CD14-positive monocyte (primary cell): Measurements from ENCODE around the gene ZBTB47. TPM values are rescaled to one million over a fixed set of nuclear protein-coding genes. Genes with fewer than 3 reads are reported as not detected.

Source experiments
- DNase-seq, 3 donors: peaks; one replicate each; pipeline ENCODE4 v3.0.0-alpha.2; 2011 to 2022
- H2AFZ ChIP-seq: 2 replicates; pipeline ENCODE4 v1.6.0; 2012; ENCODE audit warnings: mild to moderate bottlenecking, low read depth, low read length, inconsistent platforms; ENCODE audit not compliant: insufficient read depth, poor library complexity, severe bottlenecking
- H3K27ac ChIP-seq, 2 donors: 1 replicate in 1 of 2; 2 replicates in 1 of 2; pipeline ENCODE4 v1.5.1; 2012 to 2013; ENCODE audit warnings: low read length in 2 of 2, control low read depth in 1 of 2, inconsistent platforms in 1 of 2, low read depth in 1 of 2, mild to moderate bottlenecking in 1 of 2
- H3K27me3 ChIP-seq, 2 donors: one replicate each; pipeline versions ENCODE4 v1.6.0 to v1.6.1; 2011 to 2013; ENCODE audit warnings: low read length in 2 of 2; ENCODE audit not compliant: control insufficient read depth in 2 of 2, insufficient read depth in 2 of 2
- H3K36me3 ChIP-seq, 2 donors: replicated peaks in 1 of 2; 1 replicate in 1 of 2; 2 replicates in 1 of 2; pipeline versions ENCODE4 v1.5.1 to v1.6.1; 2012 to 2013; ENCODE audit warnings: low read length in 2 of 2, control low read depth in 1 of 2, inconsistent platforms in 1 of 2, mild to moderate bottlenecking in 1 of 2; ENCODE audit not compliant: insufficient read depth in 2 of 2, control insufficient read depth in 1 of 2
- H3K4me1 ChIP-seq, 2 donors: 1 replicate in 1 of 2; 2 replicates in 1 of 2; pipeline versions ENCODE4 v1.5.1 to v1.6.1; 2012 to 2013; ENCODE audit warnings: low read length in 2 of 2, control low read depth in 1 of 2, inconsistent platforms in 1 of 2, mild to moderate bottlenecking in 1 of 2, moderate library complexity in 1 of 2; ENCODE audit not compliant: insufficient read depth in 2 of 2, control insufficient read depth in 1 of 2
- H3K4me2 ChIP-seq: replicated peaks from 2 replicates; pipeline ENCODE3; 2012; ENCODE audit warnings: low read length, moderate library complexity, mild to moderate bottlenecking; ENCODE audit not compliant: poor library complexity, severe bottlenecking; ENCODE audit errors: extremely low read depth
- H3K4me3 ChIP-seq, 3 experiments: fragments of 200-600 bp in 1 of 3; sonication (generic) in 1 of 3; replicated peaks in 1 of 3; 1 replicate in 2 of 3; 2 replicates in 1 of 3; pipeline ENCODE4 v1.5.1; 2011 to 2013; ENCODE audit warnings: low read length in 3 of 3, mild to moderate bottlenecking in 3 of 3, control low read depth in 2 of 3, low read depth in 2 of 3, inconsistent platforms in 1 of 3, moderate library complexity in 1 of 3
- H3K79me2 ChIP-seq: 2 replicates; pipeline ENCODE4 v1.6.0; 2012; ENCODE audit warnings: mild to moderate bottlenecking, control low read depth, inconsistent platforms, low read length, moderate library complexity; ENCODE audit not compliant: insufficient read depth
- H3K9ac ChIP-seq: 2 replicates; pipeline ENCODE4 v1.6.0; 2017; ENCODE audit warnings: low read length, mild to moderate bottlenecking; ENCODE audit not compliant: insufficient read depth, poor library complexity, severe bottlenecking
- H3K9me3 ChIP-seq, 2 donors: replicated peaks in 1 of 2; 1 replicate in 1 of 2; 2 replicates in 1 of 2; pipeline versions ENCODE4 v1.5.1 to v1.6.1; 2012 to 2013; ENCODE audit warnings: low read length in 2 of 2, control low read depth in 1 of 2; ENCODE audit not compliant: control insufficient read depth in 1 of 2, insufficient read depth in 1 of 2
- H4K20me1 ChIP-seq: 2 replicates; pipeline ENCODE4 v1.6.0; 2012; ENCODE audit warnings: mild to moderate bottlenecking, low read length, control low read depth, moderate library complexity; ENCODE audit not compliant: insufficient read depth
- H3K27ac Mint-ChIP-seq, 7 donors: one replicate each; pipeline ENCODE4 v1.8.0; 2020; ENCODE audit warnings: mild to moderate bottlenecking in 7 of 7, mixed read lengths in 7 of 7, moderate library complexity in 6 of 7, inconsistent platforms in 2 of 7
- H3K27me3 Mint-ChIP-seq, 3 donors: one replicate each; pipeline ENCODE4 v1.8.0; 2021 to 2022; ENCODE audit warnings: low read depth in 3 of 3, mild to moderate bottlenecking in 3 of 3, mixed read lengths in 3 of 3, moderate library complexity in 3 of 3, inconsistent platforms in 1 of 3
- H3K36me3 Mint-ChIP-seq, 2 donors: one replicate each; pipeline ENCODE4 v1.8.0; 2020; ENCODE audit warnings: mixed read lengths in 2 of 2, inconsistent platforms in 1 of 2, mild to moderate bottlenecking in 1 of 2
- H3K4me1 Mint-ChIP-seq: one replicate; pipeline ENCODE4 v1.8.0; 2020; ENCODE audit warnings: mild to moderate bottlenecking, mixed read lengths
- H3K4me3 Mint-ChIP-seq, 2 donors: one replicate each; pipeline ENCODE4 v1.8.0; 2020; ENCODE audit warnings: mild to moderate bottlenecking in 2 of 2, mixed read lengths in 2 of 2, moderate library complexity in 1 of 2
- H3K9me3 Mint-ChIP-seq, 7 donors: one replicate each; pipeline ENCODE4 v1.8.0; 2020 to 2022; ENCODE audit warnings: mixed read lengths in 7 of 7, mild to moderate bottlenecking in 6 of 7, moderate library complexity in 6 of 7, inconsistent platforms in 2 of 7
- CTCF ChIP-seq: fragments of 200-600 bp; IDR thresholded peaks from one replicate; pipeline ENCODE4 v1.8.0; 2022; ENCODE audit warnings: antibody characterized with exemption, mild to moderate bottlenecking
- whole genome bisulfite sequencing: methylation state at CpG from one replicate; pipeline ENCODE4 v1.1.5; 2013; ENCODE audit warnings: missing lambda C conversion rate; ENCODE audit not compliant: insufficient coverage; 5-methylcytosine and 5-hydroxymethylcytosine counted together
- intact Hi-C, 2 donors: fragments of 100-400 bp; cut with micrococcal nuclease; formaldehyde crosslinking; loops; one replicate each; pipeline versions ENCODE4 v1.15.0 to v1.15.1; 2023
- polyA plus RNA-seq, 3 donors: library from polyadenylated mRNA; depleted of rRNA in 1 of 3; unstranded in 2 of 3; stranded (reverse) in 1 of 3; fragments of 300-500 nt in 2 of 3; fragments of >200 nt in 1 of 3; fragmentation: Illumina TruSeq in 2 of 3; gene quantifications; 1 replicate in 2 of 3; 2 replicates in 1 of 3; pipeline ENCODE4 v1.2.3, GENCODE V29; 2012 to 2021

ZBTB47 gene
- polyA plus RNA-seq, 3 donors, result 0.35 to 9.8 (median 0.41) TPM

- 100% methylated on average over 2 of the region's 2 CpGs for WGBS
- Histone ChIP-seq H3K4me2 (no peak overlapping the region), H3K9me3 (no peaks in the 10 kb centered on the region), H3K27me3 (no peaks in the 10 kb centered on the region), H3K9ac (no peak overlapping the region), H3K27ac (peak overlapping the region in 1 of 2 donors; percentile 12), H4K20me1 (peaks cover 43% of the 10 kb centered on the region), H3K79me2 (peaks cover 13% of the 10 kb centered on the region), H2AFZ (no peak overlapping the region), H3K36me3 (peaks cover 64 to 98% of the 10 kb centered on the region in 2 donors), H3K4me1 (no peaks in the 10 kb centered on the region), H3K4me3 (no peak overlapping the region)
- Mint-ChIP-seq H3K4me3 (no peak overlapping the region), H3K4me1 (peaks cover 2% of the 10 kb centered on the region), H3K27me3 (peaks cover 0 to 2% (median 0%) of the 10 kb centered on the region in 3 donors), H3K36me3 (peaks cover 63 to 81% of the 10 kb centered on the region in 2 donors), H3K9me3 (no peaks in the 10 kb centered on the region), H3K27ac (peak overlapping the region in 4 of 7 donors; percentile 10 to 79 (median 70))
- intact Hi-C loops, result no loop called here
- no peak for DNase-seq
- TF ChIP-seq CTCF, result no peak
Measured at GRCh38 chr3:42631620-42632019, 21.9 kb upstream of the ZBTB47 start.

GRCh38 chr3:42632146-42632545, 21.4 kb upstream of the ZBTB47 start:
- H3K9ac ChIP-seq, result no peak overlapping the region
- H4K20me1 ChIP-seq, result peaks cover 47% of the 10 kb centered on the region
- peaks cover 18% of the 10 kb centered on the region for H3K79me2 ChIP-seq
- peaks cover 70 to 98% of the 10 kb centered on the region in 2 donors for H3K36me3 ChIP-seq
- H2AFZ ChIP-seq, result no peak overlapping the region
- Mint-ChIP-seq H3K27ac (peak overlapping the region in 2 of 7 donors; percentile 60 to 61), H3K4me3 (no peak overlapping the region), H3K36me3 (peaks cover 62 to 80% of the 10 kb centered on the region in 2 donors), H3K9me3 (no peaks in the 10 kb centered on the region), H3K4me1 (peaks cover 2% of the 10 kb centered on the region), H3K27me3 (peaks cover 0 to 2% (median 0%) of the 10 kb centered on the region in 3 donors)
- H3K27ac ChIP-seq, result peak overlapping the region in 1 of 2 donors; percentile 12
- no peak for DNase-seq
- intact Hi-C loops, result no loop called here
- H3K4me1 ChIP-seq, result no peaks in the 10 kb centered on the region
- WGBS, result no CpG with 5 or more reads among the region's 1 CpG
- H3K4me3 ChIP-seq, result no peak overlapping the region
- no peak for TF ChIP-seq CTCF
- H3K27me3 ChIP-seq, result no peaks in the 10 kb centered on the region
- H3K4me2 ChIP-seq, result no peak overlapping the region
- no peaks in the 10 kb centered on the region for H3K9me3 ChIP-seq
